LNCAP (cell line): ENCODE measurements around the gene MACROH2A1.

Experiments used
- CTCF ChIP-seq: fragments of 450-650 bp; IDR thresholded peaks from 2 replicates; pipeline ENCODE4 v1.5.1; 2017; ENCODE audit warnings: mild to moderate bottlenecking

MACROH2A1 gene

GRCh38 chr5:135393229-135393628 is 5.8 kb downstream of the MACROH2A1 start:
- TF ChIP-seq CTCF, result no peak

- no peak for TF ChIP-seq CTCF
These were observed 6.8 kb downstream of the MACROH2A1 start for GRCh38 chr5:135392256-135392655.

- TF ChIP-seq CTCF, result no peak
These were observed 7.2 kb downstream of the MACROH2A1 start for GRCh38 chr5:135391869-135392255.

GRCh38 chr5:135391116-135391868 is 7.7 kb downstream of the MACROH2A1 start:
- no peak for TF ChIP-seq CTCF

GRCh38 chr5:135388860-135389435 is 10.1 kb downstream of the MACROH2A1 start:
- no peak for TF ChIP-seq CTCF

GRCh38 chr5:135387629-135387960 is 11.4 kb downstream of the MACROH2A1 start:
- TF ChIP-seq CTCF, result no peak

GRCh38 chr5:135386886-135387628 is 12.0 kb downstream of the MACROH2A1 start:
- no peak for TF ChIP-seq CTCF
